Osteocyte (in vitro differentiated cells): ENCODE data around the gene ABHD8. TPM values are rescaled to one million over a fixed set of nuclear protein-coding genes. Genes with fewer than 3 reads are reported as not detected.

Experiments used
- DNase-seq: peaks from one replicate; pipeline ENCODE4 v3.0.0; 2021; ENCODE audit warnings: mixed read lengths; ENCODE audit not compliant: unreplicated experiment; ENCODE audit errors: extremely low spot score
- H3K27ac Mint-ChIP-seq: one replicate; pipeline ENCODE4 v1.8.0; 2021; ENCODE audit warnings: mild to moderate bottlenecking, mixed read lengths; ENCODE audit not compliant: unreplicated experiment
- H3K27me3 Mint-ChIP-seq: one replicate; pipeline ENCODE4 v1.8.0; 2021; ENCODE audit warnings: mixed read lengths; ENCODE audit not compliant: unreplicated experiment
- H3K36me3 Mint-ChIP-seq: one replicate; pipeline ENCODE4 v1.8.0; 2021; ENCODE audit warnings: mixed read lengths; ENCODE audit not compliant: unreplicated experiment
- H3K4me1 Mint-ChIP-seq: one replicate; pipeline ENCODE4 v1.8.0; 2021; ENCODE audit warnings: mixed read lengths; ENCODE audit not compliant: unreplicated experiment
- H3K4me3 Mint-ChIP-seq: one replicate; pipeline ENCODE4 v1.8.0; 2021; ENCODE audit warnings: mild to moderate bottlenecking, moderate library complexity, mixed read lengths; ENCODE audit not compliant: unreplicated experiment
- H3K9me3 Mint-ChIP-seq: one replicate; pipeline ENCODE4 v1.8.0; 2021; ENCODE audit warnings: mixed read lengths; ENCODE audit not compliant: unreplicated experiment
- total RNA-seq: library from RNA; stranded (reverse); gene quantifications from 2 replicates; pipeline ENCODE4 v1.2.1, GENCODE V29; 2021
- TF ChIP-seq, protein P1 (sequence below): fragments of 200-600 bp; sonication (generic); IDR thresholded peaks from 2 replicates; pipeline ENCODE4 v1.5.0; 2021; ENCODE audit warnings: antibody characterized with exemption, mild to moderate bottlenecking, moderate library complexity

The ABHD8 gene
- total RNA-seq, 1 donor from 2014 or later: 5.0 TPM

- TF ChIP-seq, protein P1, sequence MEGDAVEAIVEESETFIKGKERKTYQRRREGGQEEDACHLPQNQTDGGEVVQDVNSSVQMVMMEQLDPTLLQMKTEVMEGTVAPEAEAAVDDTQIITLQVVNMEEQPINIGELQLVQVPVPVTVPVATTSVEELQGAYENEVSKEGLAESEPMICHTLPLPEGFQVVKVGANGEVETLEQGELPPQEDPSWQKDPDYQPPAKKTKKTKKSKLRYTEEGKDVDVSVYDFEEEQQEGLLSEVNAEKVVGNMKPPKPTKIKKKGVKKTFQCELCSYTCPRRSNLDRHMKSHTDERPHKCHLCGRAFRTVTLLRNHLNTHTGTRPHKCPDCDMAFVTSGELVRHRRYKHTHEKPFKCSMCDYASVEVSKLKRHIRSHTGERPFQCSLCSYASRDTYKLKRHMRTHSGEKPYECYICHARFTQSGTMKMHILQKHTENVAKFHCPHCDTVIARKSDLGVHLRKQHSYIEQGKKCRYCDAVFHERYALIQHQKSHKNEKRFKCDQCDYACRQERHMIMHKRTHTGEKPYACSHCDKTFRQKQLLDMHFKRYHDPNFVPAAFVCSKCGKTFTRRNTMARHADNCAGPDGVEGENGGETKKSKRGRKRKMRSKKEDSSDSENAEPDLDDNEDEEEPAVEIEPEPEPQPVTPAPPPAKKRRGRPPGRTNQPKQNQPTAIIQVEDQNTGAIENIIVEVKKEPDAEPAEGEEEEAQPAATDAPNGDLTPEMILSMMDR: no peak
- H3K4me1 Mint-ChIP-seq: peaks cover 46% of the 10 kb centered on the region
- H3K4me3 Mint-ChIP-seq: peak overlapping the region; percentile 90
- no peaks in the 10 kb centered on the region for H3K27me3 Mint-ChIP-seq
- no peak for DNase-seq
- H3K9me3 Mint-ChIP-seq: no peaks in the 10 kb centered on the region
- peaks cover 2% of the 10 kb centered on the region for H3K36me3 Mint-ChIP-seq
- peak overlapping the region; percentile 87 for H3K27ac Mint-ChIP-seq
Measured at GRCh38 chr19:17243211-17243829, 59.9 kb downstream of the ABHD8 start.

DNA sequence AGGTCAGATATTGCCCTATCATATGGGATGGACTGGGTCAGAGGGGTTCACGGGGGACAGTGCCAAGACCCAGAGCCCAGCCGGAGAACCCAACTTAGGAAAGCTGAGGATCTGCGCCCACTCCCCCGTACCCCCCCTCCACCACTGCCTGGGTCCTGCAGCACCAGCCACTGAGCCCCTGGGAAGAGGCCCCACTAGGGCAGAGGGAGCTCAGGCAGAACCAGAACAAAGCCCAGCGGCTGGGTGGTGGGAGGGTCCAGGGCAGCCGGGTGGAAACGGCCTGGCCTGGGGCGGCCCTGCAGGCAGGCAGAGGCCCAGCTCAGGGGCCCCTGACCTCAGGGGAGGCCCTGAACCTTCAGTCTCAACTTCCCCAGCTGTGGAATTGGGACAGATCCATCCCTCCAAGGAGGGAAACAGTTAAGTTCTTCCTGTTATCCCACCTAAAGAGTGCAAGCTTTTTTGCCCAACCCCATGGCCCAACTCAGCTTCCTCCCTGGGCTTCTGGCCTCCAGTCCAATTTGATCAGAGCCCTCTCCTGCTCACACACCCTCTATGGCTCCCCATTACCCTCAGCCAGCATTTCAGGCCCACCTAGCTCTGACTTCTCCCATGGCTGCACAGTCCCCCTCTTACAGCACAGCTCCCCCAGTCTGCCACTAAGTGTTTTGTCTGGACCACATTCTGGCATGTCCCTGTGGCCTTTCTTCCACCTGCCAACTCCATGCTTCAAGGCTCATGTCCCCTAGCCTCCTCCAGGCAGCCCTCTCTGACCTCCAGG is 60.6 kb downstream of the ABHD8 start:
- H3K36me3 Mint-ChIP-seq: peaks cover 9% of the 10 kb centered on the region

More for the DNA sequence above, 60.6 kb downstream of the ABHD8 start:
- H3K4me3 Mint-ChIP-seq: peak overlapping the region; percentile 90
- no peaks in the 10 kb centered on the region for H3K27me3 Mint-ChIP-seq
- peaks cover 42% of the 10 kb centered on the region for H3K4me1 Mint-ChIP-seq
- no peaks in the 10 kb centered on the region for H3K9me3 Mint-ChIP-seq
- no peak for DNase-seq
- TF ChIP-seq, protein P1: no peak
- H3K27ac Mint-ChIP-seq: peak overlapping the region; percentile 87

Other genes starting within 250 kb of the ABHD8 start
- gene HAUS8, start 228.0 kb downstream of the ABHD8 start, total RNA-seq: 9.2 and 11.6 TPM in 2 replicates
- gene MYO9B, start 227.6 kb downstream of the ABHD8 start, total RNA-seq: 93.3 and 94.3 TPM in 2 replicates
- 36.1 and 37.5 TPM in 2 replicates for gene USE1, start 88.1 kb downstream of the ABHD8 start, total RNA-seq
- gene OCEL1, start 77.2 kb downstream of the ABHD8 start, total RNA-seq: 24.8 and 28.5 TPM in 2 replicates
- gene NR2F6, start 57.5 kb downstream of the ABHD8 start, total RNA-seq: 43.9 and 44.2 TPM in 2 replicates
- not detected in 2 replicates for gene USHBP1, start 38.7 kb downstream of the ABHD8 start, total RNA-seq
- gene BABAM1, start 36.0 kb downstream of the ABHD8 start, total RNA-seq: 92.5 and 93.7 TPM in 2 replicates
- 0.99 and 1.5 TPM in 2 replicates for gene ANKLE1, start 21.5 kb downstream of the ABHD8 start, total RNA-seq
- gene MRPL34, start 2.4 kb upstream of the ABHD8 start, total RNA-seq: 66.9 and 78.8 TPM in 2 replicates
- gene DDA1, start 6.1 kb upstream of the ABHD8 start, total RNA-seq: 46.3 and 50.0 TPM in 2 replicates
- gene ANO8, start 31.4 kb upstream of the ABHD8 start, total RNA-seq: 17.7 and 21.9 TPM in 2 replicates
- gene GTPBP3, start 34.1 kb upstream of the ABHD8 start, total RNA-seq: 27.2 and 28.9 TPM in 2 replicates
- gene PLVAP, start 73.9 kb upstream of the ABHD8 start, total RNA-seq: 0.26 TPM in 1 of 2 replicates, not detected in the other
- gene CCDC194, start 90.8 kb upstream of the ABHD8 start, total RNA-seq: not detected in 2 replicates
- 1.8 and 2.3 TPM in 2 replicates for gene BST2, start 102.2 kb upstream of the ABHD8 start, total RNA-seq
- 59.2 and 63.2 TPM in 2 replicates for gene MVB12A, start 116.6 kb upstream of the ABHD8 start, total RNA-seq
- 0.30 and 0.55 TPM in 2 replicates for gene TMEM221, start 145.2 kb upstream of the ABHD8 start, total RNA-seq
- not detected in 2 replicates for gene NXNL1, start 157.5 kb upstream of the ABHD8 start, total RNA-seq
- gene SLC27A1, start 167.1 kb upstream of the ABHD8 start, total RNA-seq: 12.5 and 14.8 TPM in 2 replicates
- 112 and 115 TPM in 2 replicates for gene PGLS, start 208.2 kb upstream of the ABHD8 start, total RNA-seq